HG03571 (cell line): ENCODE measurements around the gene PRKAR1B.
"Not testable (repeated sequence)": the region's sequence is repeated elsewhere in the genome, so short reads cannot be mapped to it uniquely, and the experiment has no call there.

ENCODE experiments used
- ATAC-seq: cut with Tn5 transposase; IDR thresholded peaks from one replicate; pipeline ENCODE4 v1.9.1; 2021; ENCODE audit not compliant: unreplicated experiment

PRKAR1B gene

GRCh38 chr7:562789-563628 is 164.1 kb downstream of the PRKAR1B start:
- no peak for ATAC-seq

- no peak for ATAC-seq
These were observed 164.8 kb downstream of the PRKAR1B start for GRCh38 chr7:562374-562675.

- no peak for ATAC-seq
These were observed 165.3 kb downstream of the PRKAR1B start for GRCh38 chr7:561631-562373.

GRCh38 chr7:560966-561630 is 166.0 kb downstream of the PRKAR1B start:
- ATAC-seq: no peak

GRCh38 chr7:559396-559705 is 167.7 kb downstream of the PRKAR1B start:
- no peak for ATAC-seq

- ATAC-seq: no peak
These were observed 169.6 kb downstream of the PRKAR1B start for GRCh38 chr7:557558-557881.

GRCh38 chr7:556837-557557 is 170.1 kb downstream of the PRKAR1B start:
- no peak for ATAC-seq

- no peak for ATAC-seq
These were observed 170.7 kb downstream of the PRKAR1B start for GRCh38 chr7:556291-556826.

GRCh38 chr7:555551-556160 is 171.4 kb downstream of the PRKAR1B start:
- ATAC-seq: no peak

GRCh38 chr7:553636-554111 is 173.4 kb downstream of the PRKAR1B start:
- no peak for ATAC-seq

GRCh38 chr7:552868-553635 is 174.0 kb downstream of the PRKAR1B start:
- ATAC-seq: no peak

- not testable (repeated sequence) for ATAC-seq
These were observed 174.8 kb downstream of the PRKAR1B start for GRCh38 chr7:552151-552867.

GRCh38 chr7:551615-551970 is 175.5 kb downstream of the PRKAR1B start:
- ATAC-seq: not testable (repeated sequence)

- no peak for ATAC-seq
These were observed 176.0 kb downstream of the PRKAR1B start for GRCh38 chr7:550881-551614.

- no peak for ATAC-seq
These were observed 177.0 kb downstream of the PRKAR1B start for GRCh38 chr7:549891-550625.

- no peak for ATAC-seq
These were observed 177.8 kb downstream of the PRKAR1B start for GRCh38 chr7:549066-549890.

GRCh38 chr7:548401-548800 is 178.7 kb downstream of the PRKAR1B start:
- no peak for ATAC-seq
